ENCODE measurements around the gene CD164. TPM values are rescaled to one million over a fixed set of nuclear protein-coding genes. Genes with fewer than 3 reads are reported as not detected.

CD164 gene
- total RNA-seq, 1 donor from 2014 or later: 101 TPM

DNA sequence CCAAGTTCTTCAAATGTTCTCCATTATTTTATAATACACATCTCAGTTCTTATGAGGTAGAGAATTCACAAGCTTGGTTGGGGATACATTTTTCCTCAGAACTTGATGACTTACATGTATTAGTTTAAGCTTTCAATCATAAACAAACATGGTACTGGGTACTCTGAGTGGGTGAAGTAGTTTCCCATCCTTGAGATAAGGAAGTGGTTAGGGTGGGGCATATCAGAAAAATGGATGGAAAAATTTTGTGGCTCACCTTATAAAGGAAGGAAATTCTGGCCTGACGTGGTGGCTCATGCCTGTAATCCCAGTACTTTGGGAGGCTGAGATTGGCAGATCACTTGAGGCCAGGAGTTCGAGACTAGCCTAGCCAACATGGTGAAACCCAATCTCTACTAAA lies 52.0 kb downstream of the CD164 start:
- DNase-seq (ENCODE audit: low spot score in 2 of 2): no peak
- no peak overlapping the region for H3K27ac ChIP-seq
- H3K4me3 ChIP-seq: no peak overlapping the region
- intact Hi-C loops (cut with DNase I): no loop called here
- no peaks in the 10 kb centered on the region for H3K27me3 ChIP-seq
- H3K36me3 ChIP-seq: no peaks in the 10 kb centered on the region
- no peaks in the 10 kb centered on the region for H3K9me3 ChIP-seq
- TF ChIP-seq, protein P1, sequence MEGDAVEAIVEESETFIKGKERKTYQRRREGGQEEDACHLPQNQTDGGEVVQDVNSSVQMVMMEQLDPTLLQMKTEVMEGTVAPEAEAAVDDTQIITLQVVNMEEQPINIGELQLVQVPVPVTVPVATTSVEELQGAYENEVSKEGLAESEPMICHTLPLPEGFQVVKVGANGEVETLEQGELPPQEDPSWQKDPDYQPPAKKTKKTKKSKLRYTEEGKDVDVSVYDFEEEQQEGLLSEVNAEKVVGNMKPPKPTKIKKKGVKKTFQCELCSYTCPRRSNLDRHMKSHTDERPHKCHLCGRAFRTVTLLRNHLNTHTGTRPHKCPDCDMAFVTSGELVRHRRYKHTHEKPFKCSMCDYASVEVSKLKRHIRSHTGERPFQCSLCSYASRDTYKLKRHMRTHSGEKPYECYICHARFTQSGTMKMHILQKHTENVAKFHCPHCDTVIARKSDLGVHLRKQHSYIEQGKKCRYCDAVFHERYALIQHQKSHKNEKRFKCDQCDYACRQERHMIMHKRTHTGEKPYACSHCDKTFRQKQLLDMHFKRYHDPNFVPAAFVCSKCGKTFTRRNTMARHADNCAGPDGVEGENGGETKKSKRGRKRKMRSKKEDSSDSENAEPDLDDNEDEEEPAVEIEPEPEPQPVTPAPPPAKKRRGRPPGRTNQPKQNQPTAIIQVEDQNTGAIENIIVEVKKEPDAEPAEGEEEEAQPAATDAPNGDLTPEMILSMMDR (IDR thresholded peaks at IDR 0.05): no peak
- no peaks in the 10 kb centered on the region for H3K4me1 ChIP-seq

DNA sequence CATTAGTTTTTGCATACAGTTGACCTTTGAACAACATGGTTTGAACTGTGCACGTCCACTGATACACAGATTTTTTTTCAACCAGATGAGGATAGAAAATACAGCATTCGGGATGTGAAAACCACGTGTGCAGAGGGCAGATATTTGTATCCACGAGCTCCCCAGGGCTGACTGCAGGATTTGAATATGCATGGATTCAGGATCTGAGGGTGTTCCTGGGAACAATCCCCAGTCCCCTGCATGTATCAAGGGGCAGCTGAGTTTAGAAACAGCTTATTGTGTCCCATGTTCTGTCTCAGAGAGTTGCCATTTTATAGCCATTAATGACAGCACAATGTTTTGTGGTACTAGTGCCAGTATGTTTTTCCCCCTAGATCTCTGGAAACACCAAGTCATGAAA lies 53.6 kb downstream of the CD164 start:
- H3K27me3 ChIP-seq: no peaks in the 10 kb centered on the region
- H3K4me3 ChIP-seq: no peak overlapping the region
- DNase-seq (ENCODE audit: low spot score in 2 of 2): no peak
- H3K9me3 ChIP-seq: no peaks in the 10 kb centered on the region
- peaks cover 0 to 5% of the 10 kb centered on the region in 2 donors for H3K4me1 ChIP-seq
- no peaks in the 10 kb centered on the region for H3K36me3 ChIP-seq
- no peak overlapping the region for H3K27ac ChIP-seq
- TF ChIP-seq, protein P1 (IDR thresholded peaks at IDR 0.05): no peak
- intact Hi-C loops (cut with DNase I): no loop called here

DNA sequence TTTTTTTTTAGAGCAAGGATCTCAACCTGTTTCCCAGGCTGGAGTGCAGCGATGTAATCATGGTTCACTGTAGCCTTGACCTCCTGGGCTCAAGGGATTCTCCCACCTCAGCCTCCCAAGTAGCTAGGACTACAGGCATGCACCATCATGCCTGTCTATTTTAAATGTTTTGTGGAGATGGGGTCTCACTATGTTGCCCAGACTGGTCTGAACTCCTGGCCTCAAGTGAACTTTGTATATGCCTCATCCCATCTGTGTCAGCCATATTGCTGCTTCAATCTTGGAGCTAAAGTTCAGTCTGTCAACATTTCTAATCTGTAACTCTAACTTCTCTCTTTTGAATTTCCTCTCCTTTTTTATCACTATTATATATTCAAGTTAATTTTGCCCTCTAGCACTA lies 54.3 kb downstream of the CD164 start:
- no peak overlapping the region for H3K27ac ChIP-seq
- no peaks in the 10 kb centered on the region for H3K9me3 ChIP-seq
- no peak overlapping the region for H3K4me3 ChIP-seq
- TF ChIP-seq, protein P1 (IDR thresholded peaks at IDR 0.05): no peak
- no peaks in the 10 kb centered on the region for H3K36me3 ChIP-seq
- no peak for DNase-seq (ENCODE audit: low spot score in 2 of 2)
- H3K4me1 ChIP-seq: peaks cover 0 to 10% of the 10 kb centered on the region in 2 donors
- intact Hi-C loops (cut with DNase I): no loop called here
- H3K27me3 ChIP-seq: no peaks in the 10 kb centered on the region

DNA sequence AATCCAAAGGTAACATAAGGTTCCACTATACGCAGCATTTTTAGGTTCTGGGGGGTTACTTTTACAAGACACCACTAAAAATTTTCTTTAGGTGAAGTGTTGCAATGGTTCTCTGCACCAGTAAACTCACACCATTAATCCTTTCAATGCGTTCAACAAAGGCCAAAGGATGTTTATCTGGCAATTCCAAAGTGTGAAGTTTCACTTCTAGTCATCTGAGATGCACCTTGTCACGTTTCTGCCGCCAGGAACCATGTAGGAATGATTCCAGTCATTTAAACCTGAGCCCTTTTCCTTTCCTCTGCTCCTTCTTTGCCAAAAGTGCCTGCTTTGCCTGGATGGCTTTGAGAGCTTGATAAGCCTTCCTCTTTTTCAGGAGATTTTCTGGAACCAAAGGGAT lies 54.8 kb downstream of the CD164 start:
- Histone ChIP-seq H3K27ac (no peak overlapping the region), H3K9me3 (no peaks in the 10 kb centered on the region), H3K4me3 (no peak overlapping the region), H3K27me3 (no peaks in the 10 kb centered on the region), H3K36me3 (no peaks in the 10 kb centered on the region), H3K4me1 (peaks cover 0 to 12% of the 10 kb centered on the region in 2 donors)
- TF ChIP-seq, protein P1 (IDR thresholded peaks at IDR 0.05): no peak
- intact Hi-C loops (cut with DNase I): no loop called here
- no peak for DNase-seq (ENCODE audit: low spot score in 2 of 2)

DNA sequence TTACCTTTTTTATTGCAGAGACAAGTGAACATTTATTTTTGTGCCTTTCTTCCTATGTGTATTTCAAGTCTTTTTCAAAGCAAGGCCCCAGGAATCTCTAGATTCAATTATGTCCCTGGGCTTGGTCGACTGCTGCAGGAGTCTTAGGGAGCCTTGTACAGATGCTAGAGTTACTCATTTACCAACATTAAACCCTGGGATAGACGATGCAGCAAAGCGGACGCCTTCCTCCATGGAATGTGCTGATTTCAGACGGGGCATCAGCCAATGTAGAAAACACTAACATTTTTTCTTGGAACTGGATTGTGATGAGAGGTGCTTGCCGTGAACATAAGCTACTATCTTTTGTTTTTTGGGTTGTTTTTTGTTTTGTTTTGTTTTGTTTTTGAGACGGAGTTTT lies 55.9 kb downstream of the CD164 start:
- intact Hi-C loops (cut with DNase I): no loop called here
- TF ChIP-seq, protein P1 (IDR thresholded peaks at IDR 0.05): no peak
- Histone ChIP-seq H3K27me3 (no peaks in the 10 kb centered on the region), H3K4me1 (peaks cover 0 to 12% of the 10 kb centered on the region in 2 donors), H3K4me3 (no peak overlapping the region), H3K27ac (no peak overlapping the region), H3K9me3 (no peaks in the 10 kb centered on the region), H3K36me3 (no peaks in the 10 kb centered on the region)
- no peak for DNase-seq (ENCODE audit: low spot score in 2 of 2)

DNA sequence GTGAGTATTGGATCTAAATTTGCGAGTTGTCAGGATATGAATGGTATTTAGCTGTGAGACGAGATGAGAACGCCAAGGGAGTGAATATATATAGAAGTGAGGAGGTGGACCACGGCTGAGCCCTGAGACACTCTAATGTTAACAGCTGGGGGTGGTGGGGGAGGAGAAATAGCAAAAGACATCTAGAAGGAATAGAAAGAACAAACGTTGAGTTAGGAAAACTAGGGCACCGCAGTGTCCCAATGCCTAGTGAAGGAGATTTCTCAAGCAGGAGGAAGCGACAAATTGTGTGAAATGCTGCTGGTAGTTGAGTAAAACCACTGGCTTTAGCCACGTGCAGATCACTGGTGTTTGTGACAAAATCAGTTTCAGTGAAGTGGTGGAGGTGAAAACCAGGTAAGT lies 56.9 kb downstream of the CD164 start:
- H3K4me1 ChIP-seq: peaks cover 0 to 12% of the 10 kb centered on the region in 2 donors
- no peak for DNase-seq (ENCODE audit: low spot score in 2 of 2)
- no peak overlapping the region for H3K27ac ChIP-seq
- intact Hi-C loops (cut with DNase I): no loop called here
- TF ChIP-seq, protein P1 (IDR thresholded peaks at IDR 0.05): no peak
- H3K4me3 ChIP-seq: no peak overlapping the region
- H3K9me3 ChIP-seq: no peaks in the 10 kb centered on the region
- no peaks in the 10 kb centered on the region for H3K27me3 ChIP-seq
- no peaks in the 10 kb centered on the region for H3K36me3 ChIP-seq

Data from ascending aorta (tissue), 2 donors.